Measurements from ENCODE around the gene CYTH3.

GRCh38 chr7:6315746-6316145 lies 43.3 kb upstream of the CYTH3 start:
- no peak for TF ChIP-seq CTCF (IDR thresholded peaks at IDR 0.05)
- TF ChIP-seq POLR2A (IDR thresholded peaks at IDR 0.05), result no peak
